HG02973 (cell line): ENCODE data around the gene ARMC12.
"Not testable (repeated sequence)": the region's sequence is repeated elsewhere in the genome, so short reads cannot be mapped to it uniquely, and the experiment has no call there.

Experiments
- ATAC-seq: cut with Tn5 transposase; IDR thresholded peaks from one replicate; pipeline ENCODE4 v1.9.1; 2021; ENCODE audit warnings: moderate library complexity; ENCODE audit not compliant: unreplicated experiment

Gene ARMC12

GRCh38 chr6:35736982-35737412 lies at the start of gene ARMC12:
Gene ARMC12, plus strand, starts transcription at chr6:35737032. Its CDS starts 77 bp downstream, at chr6:35737109.
- no peak for ATAC-seq

GRCh38 chr6:35687658-35688604 lies 48.9 kb upstream of the ARMC12 start:
- ATAC-seq: peak; percentile 42

- peak; percentile 78 for ATAC-seq
Observed at GRCh38 chr6:35688605-35689322, 48.1 kb upstream of the ARMC12 start, which contains the start of gene FKBP5. Gene FKBP5, minus strand, starts transcription at chr6:35688915. Its CDS starts 46,091 bp downstream, at chr6:35642824.

- not testable (repeated sequence) for ATAC-seq
Observed at GRCh38 chr6:35690006-35690405, 46.8 kb upstream of the ARMC12 start.

GRCh38 chr6:35690484-35690883 lies 46.3 kb upstream of the ARMC12 start:
- no peak for ATAC-seq

- ATAC-seq: no peak
Observed at GRCh38 chr6:35691027-35691824, 45.6 kb upstream of the ARMC12 start.

GRCh38 chr6:35694462-35694861 lies 42.4 kb upstream of the ARMC12 start:
- ATAC-seq: no peak

GRCh38 chr6:35698430-35698829 lies 38.4 kb upstream of the ARMC12 start:
- ATAC-seq: not testable (repeated sequence)

- ATAC-seq: no peak
Observed at GRCh38 chr6:35698858-35699257, 38.0 kb upstream of the ARMC12 start.

GRCh38 chr6:35703554-35703953 lies 33.3 kb upstream of the ARMC12 start:
- ATAC-seq: no peak

- no peak for ATAC-seq
Observed at GRCh38 chr6:35706468-35706867, 30.4 kb upstream of the ARMC12 start.

GRCh38 chr6:35707714-35708407 lies 29.0 kb upstream of the ARMC12 start:
- no peak for ATAC-seq

GRCh38 chr6:35708585-35708984 lies 28.2 kb upstream of the ARMC12 start:
- no peak for ATAC-seq

- no peak for ATAC-seq
Observed at GRCh38 chr6:35710241-35710847, 26.5 kb upstream of the ARMC12 start.

GRCh38 chr6:35711731-35712130 lies 25.1 kb upstream of the ARMC12 start:
- no peak for ATAC-seq

GRCh38 chr6:35713006-35713767 lies 23.6 kb upstream of the ARMC12 start:
- no peak for ATAC-seq

GRCh38 chr6:35716798-35717197 lies 20.0 kb upstream of the ARMC12 start:
- ATAC-seq: no peak

- no peak for ATAC-seq
Observed at GRCh38 chr6:35717449-35718374, 19.1 kb upstream of the ARMC12 start.
